GM12874 (cell line): Measurements from ENCODE around the gene FBXO48.

Source experiments
- CTCF ChIP-seq: IDR thresholded peaks from 2 replicates; pipeline ENCODE4 v1.5.1; 2011; ENCODE audit warnings: low read depth, mild to moderate bottlenecking, control low read depth, low read length, moderate library complexity; ENCODE audit not compliant: insufficient read depth

Gene FBXO48

GRCh38 chr2:68414876-68415275, 52.2 kb downstream of the FBXO48 start:
- TF ChIP-seq CTCF, result no peak

GRCh38 chr2:68414452-68414851, 52.6 kb downstream of the FBXO48 start:
- no peak for TF ChIP-seq CTCF

- no peak for TF ChIP-seq CTCF
These were observed 53.6 kb downstream of the FBXO48 start for GRCh38 chr2:68413466-68413865.

GRCh38 chr2:68412127-68412819, 54.8 kb downstream of the FBXO48 start:
- TF ChIP-seq CTCF, result no peak

GRCh38 chr2:68411397-68412126, 55.5 kb downstream of the FBXO48 start:
- TF ChIP-seq CTCF, result no peak
